Mucosa of descending colon (tissue), 3 donors: ENCODE results near the gene FLT4. TPM values are rescaled to one million over a fixed set of nuclear protein-coding genes. Genes with fewer than 3 reads are reported as not detected.

ENCODE experiments used
- ATAC-seq: fragments of 200-7000 bp; cut with Tn5 transposase; one replicate; pipeline ENCODE4 v1.9.1; 2020; ENCODE audit warnings: mild to moderate bottlenecking, moderate library complexity
- DNase-seq, 3 donors: peaks; one replicate each; pipeline ENCODE4 v3.0.0-alpha.2; 2020
- H3K36me3 ChIP-seq: fragments of 200-600 bp; one replicate; pipeline ENCODE4 v1.8.0; 2021; ENCODE audit warnings: low read depth, mild to moderate bottlenecking
- H3K4me1 ChIP-seq: fragments of 200-600 bp; one replicate; pipeline ENCODE4 v1.8.0; 2021; ENCODE audit warnings: low read depth, mild to moderate bottlenecking
- H3K4me3 ChIP-seq: fragments of 200-600 bp; one replicate; pipeline ENCODE4 v1.8.0; 2021; ENCODE audit warnings: mild to moderate bottlenecking
- H3K9me3 ChIP-seq: fragments of 200-600 bp; one replicate; pipeline ENCODE4 v1.8.0; 2021; ENCODE audit warnings: mild to moderate bottlenecking
- intact Hi-C, 2 donors: fragments of 100-400 bp; cut with DNase I in 1 of 2; cut with micrococcal nuclease in 1 of 2; formaldehyde crosslinking; loops; one replicate each; pipeline versions ENCODE4 v1.11.0 to v1.11.1; 2022; cut with DNase I, micrococcal nuclease
- total RNA-seq, 3 donors: library from RNA; stranded (reverse); fragmentation: NEBNext Ultra II Directional in 2 of 3; extraction: Animal tissue kit (Norgen Biotek cat#: 25700) in 2 of 3; gene quantifications; one replicate each; pipeline versions ENCODE4 v1.2.1 to v1.2.4, GENCODE V29; 2021 to 2023
- TF ChIP-seq, protein P1 (sequence below): fragments of 200-600 bp; IDR thresholded peaks from one replicate; pipeline ENCODE4 v1.8.0; 2022; ENCODE audit warnings: antibody characterized with exemption, mild to moderate bottlenecking
- donor health status: DM: no; HTN: no; CAD: no; lungs with moderate emphysema.
- donor health status: DM: no; HTN: no; CAD: no.
- donor health status: DM: no; HTN: yes; CAD: no.

FLT4 gene
- total RNA-seq, 3 donors from 2014 or later: 2.8 to 9.7 (median 6.0) TPM

DNA sequence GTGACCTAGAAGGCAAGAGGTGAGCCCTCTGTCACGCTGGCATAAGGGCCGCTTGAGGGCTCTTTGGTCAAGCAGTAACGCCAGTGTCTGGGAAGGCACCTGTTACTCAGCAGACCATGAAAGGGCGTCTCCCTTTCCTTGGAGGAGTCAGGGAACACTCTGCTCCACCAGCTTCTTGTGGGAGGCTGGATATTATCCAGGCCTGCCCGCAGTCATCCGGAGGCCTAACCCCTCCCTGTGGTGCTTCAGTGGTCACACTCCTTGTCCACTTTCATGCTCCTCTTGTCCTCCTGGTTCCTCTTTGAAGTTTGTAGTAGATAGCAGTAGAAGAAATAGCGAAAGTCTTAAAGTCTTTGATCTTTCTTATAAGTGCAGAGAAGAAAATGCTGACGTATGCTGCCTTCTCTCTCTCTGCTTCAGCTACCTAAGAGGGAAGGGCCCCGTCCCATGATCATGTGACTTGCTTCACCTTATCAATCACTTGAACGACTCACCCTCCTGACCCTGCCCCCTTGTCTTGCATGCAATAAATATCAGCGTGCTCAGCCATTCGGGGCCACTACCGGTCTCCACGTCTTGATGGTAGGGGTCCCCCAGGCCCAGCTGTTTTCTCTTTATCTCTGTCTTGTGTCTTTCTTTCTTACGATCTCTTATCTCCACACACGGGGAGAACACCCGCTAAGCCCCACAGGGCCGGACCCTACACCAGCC is 41.4 kb downstream of the FLT4 start:
- no peak overlapping the region for H3K4me3 ChIP-seq
- TF ChIP-seq, protein P1, sequence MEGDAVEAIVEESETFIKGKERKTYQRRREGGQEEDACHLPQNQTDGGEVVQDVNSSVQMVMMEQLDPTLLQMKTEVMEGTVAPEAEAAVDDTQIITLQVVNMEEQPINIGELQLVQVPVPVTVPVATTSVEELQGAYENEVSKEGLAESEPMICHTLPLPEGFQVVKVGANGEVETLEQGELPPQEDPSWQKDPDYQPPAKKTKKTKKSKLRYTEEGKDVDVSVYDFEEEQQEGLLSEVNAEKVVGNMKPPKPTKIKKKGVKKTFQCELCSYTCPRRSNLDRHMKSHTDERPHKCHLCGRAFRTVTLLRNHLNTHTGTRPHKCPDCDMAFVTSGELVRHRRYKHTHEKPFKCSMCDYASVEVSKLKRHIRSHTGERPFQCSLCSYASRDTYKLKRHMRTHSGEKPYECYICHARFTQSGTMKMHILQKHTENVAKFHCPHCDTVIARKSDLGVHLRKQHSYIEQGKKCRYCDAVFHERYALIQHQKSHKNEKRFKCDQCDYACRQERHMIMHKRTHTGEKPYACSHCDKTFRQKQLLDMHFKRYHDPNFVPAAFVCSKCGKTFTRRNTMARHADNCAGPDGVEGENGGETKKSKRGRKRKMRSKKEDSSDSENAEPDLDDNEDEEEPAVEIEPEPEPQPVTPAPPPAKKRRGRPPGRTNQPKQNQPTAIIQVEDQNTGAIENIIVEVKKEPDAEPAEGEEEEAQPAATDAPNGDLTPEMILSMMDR: no peak
- H3K4me1 ChIP-seq: no peaks in the 10 kb centered on the region
- no peaks in the 10 kb centered on the region for H3K9me3 ChIP-seq
- no peaks in the 10 kb centered on the region for H3K36me3 ChIP-seq
- DNase-seq (peak in 1 of 3 donors; percentile 10), ATAC-seq (no peak)
- intact Hi-C loops: no loop called here

DNA sequence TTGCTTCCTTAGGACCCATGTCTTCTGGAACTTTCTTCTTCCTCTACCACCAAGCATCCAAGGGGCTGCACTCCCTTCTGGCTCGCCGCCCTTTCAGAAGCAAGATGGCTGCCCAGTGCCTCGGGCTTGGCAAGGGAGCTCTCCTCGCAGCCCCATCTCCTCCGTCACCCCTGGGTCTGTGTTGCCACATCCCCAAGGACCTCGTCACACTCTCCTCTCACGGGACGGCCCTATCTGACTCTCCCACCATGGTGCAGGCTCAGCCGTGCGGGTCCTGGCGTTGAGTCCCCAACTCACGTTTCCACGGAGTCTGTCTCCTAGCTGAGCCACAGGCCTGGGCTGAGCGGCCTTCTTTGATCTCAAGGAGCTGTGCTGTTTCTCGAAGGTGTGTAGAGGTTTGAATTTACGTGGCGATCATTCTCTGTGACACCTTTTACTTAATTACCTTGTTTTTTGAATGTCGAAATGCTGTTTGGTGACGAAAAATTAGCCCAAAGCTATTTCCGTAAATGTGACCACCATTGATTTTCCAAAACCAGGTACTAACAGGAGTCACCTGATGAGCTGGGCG is 43.1 kb downstream of the FLT4 start:
- intact Hi-C loops: no loop called here
- Histone ChIP-seq H3K9me3 (no peaks in the 10 kb centered on the region), H3K4me1 (no peaks in the 10 kb centered on the region), H3K4me3 (no peak overlapping the region), H3K36me3 (no peaks in the 10 kb centered on the region)
- ATAC-seq: no peak
- peak in 1 of 3 donors; percentile 40 for DNase-seq
- TF ChIP-seq, protein P1: no peak

DNA sequence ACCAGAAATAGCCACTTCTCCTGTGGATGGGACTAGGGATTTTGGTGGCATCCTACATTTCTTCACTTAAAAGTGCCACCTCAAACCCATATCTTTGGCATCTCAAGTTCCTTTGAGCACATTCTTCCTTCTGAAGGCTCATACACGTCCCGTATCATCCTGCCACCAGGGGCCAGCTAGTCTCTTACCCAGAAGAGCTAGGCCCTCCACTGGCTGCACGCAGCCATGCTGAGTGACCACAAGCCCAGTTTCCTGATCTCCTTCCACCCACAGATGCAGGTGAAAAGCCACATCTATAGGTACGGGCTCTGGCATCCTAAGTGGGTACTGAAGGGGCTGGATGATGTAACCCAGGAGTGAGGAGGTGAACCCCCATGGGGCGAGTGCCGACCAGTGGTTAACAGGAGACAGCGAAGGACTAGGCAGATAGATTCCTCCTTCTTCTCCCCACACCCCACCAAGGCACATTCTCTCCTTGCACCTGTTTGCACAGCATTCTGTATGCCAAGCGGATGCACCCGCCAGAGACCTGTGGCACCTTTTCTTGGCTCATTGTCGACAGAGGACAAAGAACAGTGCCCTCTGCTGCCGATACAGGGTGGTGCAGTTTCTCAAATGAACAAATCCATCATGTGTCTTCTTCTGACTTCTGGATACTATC is 43.7 kb downstream of the FLT4 start:
- Histone ChIP-seq H3K9me3 (no peaks in the 10 kb centered on the region), H3K36me3 (no peaks in the 10 kb centered on the region), H3K4me1 (no peaks in the 10 kb centered on the region), H3K4me3 (no peak overlapping the region)
- peak; percentile 2 to 68 (median 45) for DNase-seq
- intact Hi-C loops: no loop called here
- TF ChIP-seq, protein P1: peak; percentile 58
- ATAC-seq: peak; percentile 69

DNA sequence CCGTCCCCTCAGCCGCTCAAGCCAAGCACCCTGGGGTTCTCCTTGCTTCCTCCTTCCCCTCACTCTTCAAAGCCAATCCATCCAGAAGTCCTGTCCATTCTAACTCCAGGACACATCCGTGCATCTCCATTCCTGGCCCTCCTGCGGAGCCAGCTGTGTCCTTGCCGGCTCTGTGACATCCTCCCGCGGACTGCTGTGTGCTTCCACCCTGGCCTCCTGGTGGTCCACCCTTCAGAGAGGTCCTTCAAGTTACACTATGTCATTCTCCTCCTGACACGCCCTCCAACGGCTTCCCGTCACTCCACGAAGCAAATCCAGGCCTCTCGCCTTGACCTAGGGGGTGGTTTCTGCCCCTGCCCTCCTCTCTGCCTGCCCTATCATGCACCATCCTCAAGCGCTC is 45.1 kb downstream of the FLT4 start:
- no peaks in the 10 kb centered on the region for H3K9me3 ChIP-seq
- no peak overlapping the region for H3K4me3 ChIP-seq
- intact Hi-C loops: no loop called here
- no peaks in the 10 kb centered on the region for H3K4me1 ChIP-seq
- ATAC-seq (no peak), DNase-seq (peak in 2 of 3 donors; percentile 14 to 23)
- TF ChIP-seq, protein P1: no peak
- no peaks in the 10 kb centered on the region for H3K36me3 ChIP-seq

DNA sequence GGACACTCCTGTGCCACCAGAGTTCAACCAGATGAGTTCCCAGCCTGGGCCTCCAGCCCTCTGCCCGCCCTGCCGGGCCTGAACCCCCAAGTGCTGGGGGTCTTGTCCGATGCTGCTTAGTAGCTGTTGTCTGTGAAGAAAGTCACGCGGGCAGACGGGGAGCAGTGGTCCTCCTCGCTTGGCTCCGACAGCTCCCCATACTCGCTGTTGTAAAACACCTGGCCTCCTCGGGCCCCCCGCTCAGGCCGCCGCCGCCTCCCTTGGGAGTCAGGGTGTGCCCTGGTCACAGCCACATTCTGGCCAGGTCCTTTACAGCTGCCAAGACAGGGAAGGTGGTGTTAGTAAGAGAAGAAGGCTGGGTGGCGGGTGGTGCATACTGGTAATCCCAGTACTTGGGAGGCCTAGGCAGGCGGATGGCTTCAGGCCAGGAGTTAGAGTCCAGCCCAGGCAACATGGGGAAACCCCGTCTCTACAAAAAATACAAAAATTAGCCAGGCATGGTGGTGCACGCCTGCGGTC is 46.3 kb downstream of the FLT4 start:
- Histone ChIP-seq H3K9me3 (no peaks in the 10 kb centered on the region), H3K4me3 (no peak overlapping the region), H3K36me3 (no peaks in the 10 kb centered on the region), H3K4me1 (no peaks in the 10 kb centered on the region)
- ATAC-seq: no peak
- TF ChIP-seq, protein P1: no peak
- intact Hi-C loops: no loop called here
- peak in 1 of 3 donors; percentile 44 for DNase-seq
